ENCODE measurements around the gene PGLYRP3.

The PGLYRP3 gene

DNA sequence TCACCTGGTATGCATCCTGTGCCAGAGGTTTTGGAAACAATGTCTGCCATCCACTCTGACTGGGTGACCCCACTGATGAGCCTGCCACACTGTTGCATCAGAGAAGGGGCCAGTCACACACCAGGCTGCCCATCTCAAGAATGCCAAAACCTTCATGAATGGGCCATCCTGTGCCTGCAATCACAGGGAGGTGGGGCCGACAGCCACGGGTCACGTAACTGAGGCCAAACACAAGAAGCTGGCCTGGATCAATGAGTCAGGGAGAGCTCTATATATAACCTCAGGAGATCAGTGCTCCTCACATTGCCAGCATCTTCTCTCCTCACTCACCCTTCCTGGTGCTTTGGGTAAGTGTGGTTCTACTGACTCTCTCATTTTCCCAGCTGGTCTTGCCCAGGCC, 53.4 kb downstream of the PGLYRP3 start, which contains the start of gene LORICRIN:
LORICRIN (plus strand) TSS at position 301 of the 400 bp plus-strand sequence. CDS start 1,263 bp downstream, outside the sequence.
- DNase-seq, result no peak

DNA sequence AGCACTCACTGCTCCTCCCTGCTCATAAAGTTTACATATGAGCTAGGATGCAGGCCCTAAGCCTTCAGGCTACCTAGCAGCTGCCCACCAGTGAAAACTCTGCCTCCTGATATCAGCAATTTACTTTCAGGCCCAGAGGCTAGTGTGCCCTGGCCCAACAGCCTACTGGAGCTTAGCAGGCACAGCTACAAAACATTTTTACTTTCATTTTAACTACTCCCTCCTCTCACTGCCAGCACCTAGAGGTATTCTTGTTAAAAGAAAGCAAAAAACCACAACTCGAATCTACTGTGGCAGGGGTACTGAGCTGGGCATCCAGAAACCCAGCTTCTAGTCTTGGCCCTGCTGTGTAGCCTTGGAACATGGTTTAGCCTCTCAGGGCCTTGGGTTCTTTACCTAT, 59.1 kb downstream of the PGLYRP3 start:
- no peak for DNase-seq

DNA sequence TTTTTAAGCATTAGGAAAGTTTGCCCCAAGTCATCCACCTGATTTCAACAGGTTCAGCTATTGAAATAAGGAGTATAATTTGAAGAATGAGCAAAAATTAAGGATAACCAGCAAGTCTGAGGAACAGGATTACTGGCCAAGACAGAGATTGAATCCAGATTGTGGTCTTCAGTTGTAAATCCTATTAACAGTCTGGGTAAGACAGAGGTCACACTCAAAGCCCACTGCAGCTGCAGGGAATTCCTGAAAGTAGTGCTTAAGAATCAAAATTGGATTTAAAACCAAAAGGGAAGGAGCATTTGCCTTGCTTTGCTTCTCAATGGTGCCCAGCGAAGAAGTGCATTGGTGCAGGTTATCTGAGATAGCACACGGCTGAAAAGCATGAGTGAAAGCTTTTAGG, 59.7 kb downstream of the PGLYRP3 start:
- no peak for DNase-seq

DNA sequence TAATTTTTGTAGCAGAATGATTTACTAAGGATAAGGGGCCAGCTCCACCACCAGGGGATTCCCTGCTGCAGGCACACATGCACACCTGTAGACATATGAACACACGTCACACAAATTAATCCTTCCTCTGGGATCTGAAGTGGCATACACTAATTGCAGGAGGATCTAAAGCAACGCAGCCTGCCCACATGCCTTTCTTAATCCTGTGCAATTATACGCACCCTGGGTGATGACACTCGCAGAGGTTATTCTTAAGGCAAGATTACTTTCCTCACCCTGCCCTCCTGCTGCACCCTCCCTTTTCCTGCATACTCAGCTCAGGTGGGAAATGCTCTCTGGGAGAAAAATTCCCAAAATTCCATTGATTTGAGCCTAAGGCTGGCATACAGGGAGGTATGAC, 60.8 kb downstream of the PGLYRP3 start:
- DNase-seq, result no peak

DNA sequence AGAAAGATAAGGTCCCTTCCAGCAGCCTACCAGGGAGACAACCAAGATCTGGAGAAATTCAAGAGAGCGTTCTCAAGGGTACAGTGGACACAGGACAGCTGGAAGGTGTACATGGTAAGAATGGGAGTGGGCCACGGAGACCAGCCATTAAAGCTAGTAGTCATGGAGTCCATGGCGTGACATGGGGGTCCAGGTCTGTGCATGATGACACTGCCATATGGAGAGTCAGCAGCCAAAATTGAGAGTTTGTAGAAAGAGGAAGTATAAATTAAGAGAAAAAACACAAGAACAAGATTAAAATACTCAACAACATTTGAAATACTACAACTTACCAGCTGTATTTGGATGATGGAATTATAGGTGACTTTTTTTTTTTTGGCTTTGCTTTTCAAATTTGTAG, 61.2 kb downstream of the PGLYRP3 start:
- no peak for DNase-seq

DNA sequence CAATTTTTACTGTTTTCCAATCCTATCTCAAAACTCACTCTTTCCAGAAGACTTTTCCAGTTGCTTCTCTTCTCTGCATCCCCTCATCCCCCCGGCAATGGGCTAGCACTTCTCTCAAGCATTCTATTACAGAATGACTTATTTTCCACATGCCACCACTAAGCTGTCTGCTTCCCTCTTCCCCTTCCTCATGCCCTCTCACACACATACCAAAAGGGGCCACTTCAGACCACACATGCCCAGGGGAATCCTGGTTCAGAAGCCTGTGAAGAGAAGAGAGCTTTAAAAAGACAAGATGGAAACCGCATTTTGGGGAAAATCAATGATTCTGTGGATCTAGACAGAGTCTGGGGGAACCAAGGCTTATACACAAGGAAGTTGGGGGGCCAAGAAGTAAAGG, 61.7 kb downstream of the PGLYRP3 start:
- no peak for DNase-seq

DNA sequence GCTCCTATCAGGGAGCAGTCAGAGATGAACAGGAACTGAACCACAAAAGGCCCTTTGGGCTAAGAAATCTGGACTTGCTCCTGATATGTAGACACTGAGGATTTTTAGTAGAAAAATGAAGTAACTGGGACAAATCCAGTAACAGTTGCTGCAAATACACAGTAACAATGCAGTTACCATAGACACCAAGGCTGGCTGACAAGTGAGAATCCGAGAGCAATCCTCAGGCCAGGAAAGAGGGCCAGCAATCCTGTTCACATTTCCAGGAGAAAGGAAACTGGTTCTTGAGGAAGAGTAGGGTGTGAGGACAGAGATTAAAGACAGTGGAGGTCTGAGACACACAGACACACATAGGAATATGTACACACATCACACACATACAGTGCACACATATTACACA, 62.6 kb downstream of the PGLYRP3 start:
- DNase-seq, result no peak

DNA sequence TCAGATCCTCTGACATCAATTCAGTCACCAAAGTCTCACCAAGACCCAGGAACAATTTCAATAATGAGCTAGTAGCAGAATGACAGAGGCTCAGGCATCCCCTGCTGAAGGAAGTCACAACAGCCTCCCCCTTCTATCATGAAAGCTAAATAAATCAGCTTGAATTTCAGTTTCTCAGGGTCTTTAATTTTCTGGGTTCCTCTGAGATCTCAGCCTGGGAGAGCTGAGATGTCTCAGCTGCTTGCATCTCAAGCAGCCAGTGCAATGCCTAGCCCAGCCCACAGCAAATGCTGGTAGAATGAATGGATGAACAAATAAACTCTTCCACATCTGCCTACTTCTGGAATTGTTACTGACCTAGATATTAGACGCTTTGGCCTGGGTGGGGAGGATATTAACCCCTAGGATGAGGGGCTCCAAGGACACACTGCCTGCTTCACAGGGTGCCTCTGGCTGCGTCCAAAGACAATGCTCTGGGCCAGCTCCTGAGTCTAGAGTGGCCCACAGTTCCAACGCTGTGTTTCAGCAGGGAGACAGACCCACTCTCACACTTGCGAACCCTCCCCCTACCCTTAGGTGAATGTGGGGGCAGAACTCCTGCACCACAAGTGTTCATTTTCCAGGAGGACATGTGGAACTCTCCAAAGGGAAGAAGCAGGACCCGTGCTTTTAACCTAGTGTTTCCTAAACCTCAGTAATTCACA, 64.4 kb downstream of the PGLYRP3 start:
- no peak for DNase-seq
